ENCODE results near the gene C19orf33.
"Not testable (repeated sequence)": the region's sequence is repeated elsewhere in the genome, so short reads cannot be mapped to it uniquely, and the experiment has no call there.

Gene C19orf33

DNA sequence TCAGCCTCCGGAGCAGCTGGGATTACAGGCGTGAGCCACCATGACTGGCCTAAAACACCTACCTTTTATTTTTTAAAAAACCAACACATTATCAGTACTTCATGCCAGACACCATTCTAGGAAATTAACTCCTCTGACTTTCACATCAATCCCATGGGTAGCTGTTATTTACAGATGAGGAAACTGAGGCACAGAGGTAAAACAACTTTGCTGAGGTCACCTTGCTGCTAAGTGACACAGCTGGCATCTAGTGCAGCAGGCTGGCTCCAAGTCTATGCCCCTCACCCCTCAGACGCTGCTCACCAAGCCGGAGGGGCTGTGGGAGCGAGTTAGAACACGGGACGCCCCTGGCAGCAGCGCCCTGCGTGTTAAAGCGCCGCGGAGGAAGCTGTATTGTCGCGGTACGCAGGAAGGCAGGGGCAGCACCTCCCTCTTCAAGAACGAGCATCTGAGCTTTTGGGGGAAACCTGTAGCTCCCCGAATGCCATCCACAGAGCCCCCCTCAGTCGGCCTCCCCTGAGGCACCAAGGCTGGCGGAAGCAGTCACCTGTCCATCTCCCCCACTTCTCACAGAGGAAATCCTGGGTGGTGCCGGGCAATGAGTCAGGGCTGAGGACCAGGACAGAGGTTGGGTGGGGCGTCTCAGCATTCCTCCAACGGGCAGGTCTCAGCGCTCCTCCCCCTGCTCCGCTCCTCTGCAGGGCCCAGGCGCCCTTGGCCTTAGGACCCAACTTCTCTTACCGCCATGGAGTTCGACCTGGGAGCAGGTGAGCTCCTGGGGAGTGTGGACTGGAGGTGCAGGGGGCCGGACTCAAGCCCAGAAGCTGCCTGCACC lies at the start of gene C19orf33:
TSS of gene C19orf33 (plus strand) at position 735 of the 835 bp plus-strand sequence. CDS start at position 746, 11 bp downstream.
- TF ChIP-seq POLR2AphosphoS5 (IDR thresholded peaks at IDR 0.05; ENCODE audit: borderline replicate concordance, low read depth, low read length) = no peak
- no peak for TF ChIP-seq FOXP2 (optimal IDR thresholded peaks at IDR 0.05; ENCODE audit: control extremely low read depth, extremely low read length, insufficient read depth)
- TF ChIP-seq EZH2 (IDR thresholded peaks at IDR 0.05) = no peak
- H3K36me3 ChIP-seq (ENCODE audit: insufficient read depth, low read length) = no peaks in the 10 kb centered on the region
- no peak within 1 kb of the TSS for H3K9ac ChIP-seq (ENCODE audit: insufficient read length)
- H3K9me3 ChIP-seq (ENCODE audit: low read depth, low read length) = no peaks in the 10 kb centered on the region
- H3K27ac ChIP-seq = no peak within 1 kb of the TSS
- DNase-seq (ENCODE audit: low read depth, low spot score) = no peak
- H3K4me3 ChIP-seq = no peak within 1 kb of the TSS

- no peak overlapping the region for H3K27ac ChIP-seq
- TF ChIP-seq EZH2 (IDR thresholded peaks at IDR 0.05) = no peak
- TF ChIP-seq FOXP2 (optimal IDR thresholded peaks at IDR 0.05; ENCODE audit: control extremely low read depth, extremely low read length, insufficient read depth) = no peak
- TF ChIP-seq POLR2AphosphoS5 (IDR thresholded peaks at IDR 0.05; ENCODE audit: borderline replicate concordance, low read depth, low read length) = no peak
- H3K9me3 ChIP-seq (ENCODE audit: low read depth, low read length) = no peaks in the 10 kb centered on the region
- no peak overlapping the region for H3K9ac ChIP-seq (ENCODE audit: insufficient read length)
- no peak for DNase-seq (ENCODE audit: low read depth, low spot score)
- no peaks in the 10 kb centered on the region for H3K36me3 ChIP-seq (ENCODE audit: insufficient read depth, low read length)
- H3K4me3 ChIP-seq = no peak overlapping the region
Measured at GRCh38 chr19:38255383-38256014, 48.6 kb upstream of the C19orf33 start.

GRCh38 chr19:38261942-38262341 lies 42.1 kb upstream of the C19orf33 start:
- not testable (repeated sequence) for DNase-seq (ENCODE audit: low read depth, low spot score); H3K9ac ChIP-seq (ENCODE audit: insufficient read length); H3K4me3 ChIP-seq; H3K36me3 ChIP-seq (ENCODE audit: insufficient read depth, low read length); H3K9me3 ChIP-seq (ENCODE audit: low read depth, low read length); H3K27ac ChIP-seq

DNA sequence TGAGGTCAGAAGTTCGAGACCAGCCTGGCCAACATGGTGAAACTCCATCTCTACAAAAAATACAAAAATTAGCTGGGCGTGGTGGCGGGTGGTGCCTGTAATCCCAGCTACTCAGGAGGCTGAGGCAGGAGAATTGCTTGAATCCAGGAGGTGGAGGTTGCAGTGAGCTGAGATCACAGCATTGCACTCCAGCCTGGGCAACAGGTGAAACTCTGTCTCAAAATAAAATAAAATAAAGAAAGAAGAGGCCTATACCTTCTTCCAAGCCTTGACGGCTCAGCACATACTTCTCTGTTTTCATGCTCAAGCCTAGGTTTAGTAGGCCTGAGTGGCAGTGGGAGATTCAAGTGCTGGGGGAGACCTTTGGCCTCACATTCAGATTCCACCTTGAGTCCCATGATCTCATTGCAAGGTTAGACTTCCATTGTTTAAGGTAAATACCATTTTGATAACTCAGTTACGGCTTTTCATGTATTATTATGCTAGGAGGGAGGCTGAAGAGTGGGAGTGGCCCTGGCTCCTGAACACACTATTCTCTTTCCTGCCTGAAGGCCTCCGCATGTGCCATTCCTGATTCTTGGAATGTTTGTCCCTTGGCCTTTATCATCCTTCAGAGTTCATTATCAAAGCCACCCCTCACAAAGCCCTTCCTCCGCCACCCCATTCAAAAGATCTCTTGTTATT lies 41.3 kb upstream of the C19orf33 start:
- TF ChIP-seq EZH2 (IDR thresholded peaks at IDR 0.05) = no peak
- TF ChIP-seq POLR2AphosphoS5 (IDR thresholded peaks at IDR 0.05; ENCODE audit: borderline replicate concordance, low read depth, low read length) = no peak
- TF ChIP-seq FOXP2 (optimal IDR thresholded peaks at IDR 0.05; ENCODE audit: control extremely low read depth, extremely low read length, insufficient read depth) = no peak
- no peak for DNase-seq (ENCODE audit: low read depth, low spot score)
- no peaks in the 10 kb centered on the region for H3K9me3 ChIP-seq (ENCODE audit: low read depth, low read length)
- no peak overlapping the region for H3K4me3 ChIP-seq
- no peak overlapping the region for H3K27ac ChIP-seq
- no peak overlapping the region for H3K9ac ChIP-seq (ENCODE audit: insufficient read length)
- no peaks in the 10 kb centered on the region for H3K36me3 ChIP-seq (ENCODE audit: insufficient read depth, low read length)

- Histone ChIP-seq H3K9ac (ENCODE audit: insufficient read length) (no peak overlapping the region), H3K27ac (no peak overlapping the region), H3K4me3 (no peak overlapping the region), H3K36me3 (ENCODE audit: insufficient read depth, low read length) (no peaks in the 10 kb centered on the region), H3K9me3 (ENCODE audit: low read depth, low read length) (no peaks in the 10 kb centered on the region)
- no peak for DNase-seq (ENCODE audit: low read depth, low spot score)
- TF ChIP-seq EZH2 (IDR thresholded peaks at IDR 0.05) = no peak
- no peak for TF ChIP-seq POLR2AphosphoS5 (IDR thresholded peaks at IDR 0.05; ENCODE audit: borderline replicate concordance, low read depth, low read length)
- no peak for TF ChIP-seq FOXP2 (optimal IDR thresholded peaks at IDR 0.05; ENCODE audit: control extremely low read depth, extremely low read length, insufficient read depth)
Measured at GRCh38 chr19:38263689-38264485, 40.2 kb upstream of the C19orf33 start.

GRCh38 chr19:38264486-38265212 lies 39.4 kb upstream of the C19orf33 start, which contains the start of gene SPINT2:
Gene SPINT2, plus strand, starts transcription at chr19:38264573. Its CDS starts 320 bp downstream, at chr19:38264893.
- TF ChIP-seq POLR2AphosphoS5 (IDR thresholded peaks at IDR 0.05; ENCODE audit: borderline replicate concordance, low read depth, low read length) = no peak
- TF ChIP-seq EZH2 (IDR thresholded peaks at IDR 0.05) = no peak
- no peak for TF ChIP-seq FOXP2 (optimal IDR thresholded peaks at IDR 0.05; ENCODE audit: control extremely low read depth, extremely low read length, insufficient read depth)
- Histone ChIP-seq H3K4me3 (no peak within 1 kb of the TSS), H3K9me3 (ENCODE audit: low read depth, low read length) (no peaks in the 10 kb centered on the region), H3K36me3 (ENCODE audit: insufficient read depth, low read length) (no peaks in the 10 kb centered on the region), H3K9ac (ENCODE audit: insufficient read length) (no peak within 1 kb of the TSS), H3K27ac (no peak within 1 kb of the TSS)
- no peak for DNase-seq (ENCODE audit: low read depth, low spot score)

- Histone ChIP-seq H3K27ac (no peak overlapping the region), H3K4me3 (no peak overlapping the region), H3K36me3 (ENCODE audit: insufficient read depth, low read length) (no peaks in the 10 kb centered on the region), H3K9ac (ENCODE audit: insufficient read length) (no peak overlapping the region), H3K9me3 (ENCODE audit: low read depth, low read length) (no peaks in the 10 kb centered on the region)
- TF ChIP-seq POLR2AphosphoS5 (IDR thresholded peaks at IDR 0.05; ENCODE audit: borderline replicate concordance, low read depth, low read length) (no peak), EZH2 (IDR thresholded peaks at IDR 0.05) (no peak), FOXP2 (optimal IDR thresholded peaks at IDR 0.05; ENCODE audit: control extremely low read depth, extremely low read length, insufficient read depth) (no peak)
- no peak for DNase-seq (ENCODE audit: low read depth, low spot score)
Measured at GRCh38 chr19:38265213-38265861, 38.7 kb upstream of the C19orf33 start.

All from SK-N-MC (cell line).